Cardiac muscle cell (in vitro differentiated cells and primary cell): ENCODE measurements around the gene RBPJL. TPM values are rescaled to one million over a fixed set of nuclear protein-coding genes. Genes with fewer than 3 reads are reported as not detected.

ENCODE experiments used
- DNase-seq, 2 donors: peaks; one replicate each; pipeline versions ENCODE4 v3.0.0 to v3.0.0-alpha.2; 2010 to 2017; ENCODE audit warnings: low read depth in 1 of 2, low spot score in 1 of 2
- H3K27ac ChIP-seq: fragments of 200-600 bp; sonication (generic); 2 replicates; pipeline ENCODE4 v1.5.1; 2016
- H3K27me3 ChIP-seq: fragments of 200-600 bp; sonication (generic); 2 replicates; pipeline ENCODE4 v1.6.0; 2016; ENCODE audit warnings: control low read depth
- H3K36me3 ChIP-seq: fragments of 200-600 bp; sonication (generic); 2 replicates; pipeline ENCODE4 v1.5.1; 2016; ENCODE audit warnings: control low read depth
- H3K4me1 ChIP-seq: fragments of 200-600 bp; sonication (generic); 2 replicates; pipeline ENCODE4 v1.8.1; 2017; ENCODE audit warnings: low read depth, mild to moderate bottlenecking, mixed run types
- H3K4me3 ChIP-seq: fragments of 200-600 bp; sonication (generic); 2 replicates; pipeline ENCODE4 v1.5.1; 2016; ENCODE audit warnings: mild to moderate bottlenecking
- H3K9me3 ChIP-seq: fragments of 200-600 bp; sonication (generic); 2 replicates; pipeline ENCODE4 v1.5.1; 2017; ENCODE audit warnings: low read depth, mild to moderate bottlenecking, control low read depth
- CTCF ChIP-seq: IDR thresholded peaks from 2 replicates; pipeline ENCODE4 v1.5.1; 2012; ENCODE audit warnings: low read depth, mild to moderate bottlenecking, low read length
- polyA plus RNA-seq: library from polyadenylated mRNA; unstranded; fragments of >200 nt; fragmentation: Nextera tagmentation; extraction: Ambion mirVana; gene quantifications from 2 replicates; pipeline ENCODE4 v1.2.1, GENCODE V29; 2016
- total RNA-seq: library from RNA; depleted of rRNA; stranded (reverse); fragments of >200 nt; gene quantifications from 2 replicates; pipeline ENCODE4 v1.2.3, GENCODE V29; 2016

The RBPJL gene
- total and polyA plus RNA-seq, 2 experiments from 2014 or later, result not detected

GRCh38 chr20:45288860-45289259 is 17.8 kb upstream of the RBPJL start:
- no peak for DNase-seq
- H3K9me3 ChIP-seq, result no peaks in the 10 kb centered on the region
- TF ChIP-seq CTCF, result no peak
- H3K4me1 ChIP-seq, result no peaks in the 10 kb centered on the region
- no peaks in the 10 kb centered on the region for H3K36me3 ChIP-seq
- peaks cover 12% of the 10 kb centered on the region for H3K27me3 ChIP-seq
- H3K4me3 ChIP-seq, result no peak overlapping the region
- no peak overlapping the region for H3K27ac ChIP-seq

- no peak for TF ChIP-seq CTCF
- no peak for DNase-seq
- Histone ChIP-seq H3K36me3 (no peaks in the 10 kb centered on the region), H3K27me3 (peaks cover 12% of the 10 kb centered on the region), H3K9me3 (no peaks in the 10 kb centered on the region), H3K27ac (no peak overlapping the region), H3K4me3 (no peak overlapping the region), H3K4me1 (no peaks in the 10 kb centered on the region)
Observed at GRCh38 chr20:45289942-45290676, 16.5 kb upstream of the RBPJL start.

GRCh38 chr20:45290677-45291355 is 15.8 kb upstream of the RBPJL start:
- Histone ChIP-seq H3K27ac (no peak overlapping the region), H3K4me1 (no peaks in the 10 kb centered on the region), H3K9me3 (no peaks in the 10 kb centered on the region), H3K4me3 (no peak overlapping the region), H3K27me3 (peaks cover 12% of the 10 kb centered on the region), H3K36me3 (no peaks in the 10 kb centered on the region)
- TF ChIP-seq CTCF, result peak; percentile 89
- peak; percentile 83 to 85 for DNase-seq

GRCh38 chr20:45291526-45291925 is 15.1 kb upstream of the RBPJL start:
- peaks cover 12% of the 10 kb centered on the region for H3K27me3 ChIP-seq
- H3K27ac ChIP-seq, result no peak overlapping the region
- DNase-seq, result no peak
- no peaks in the 10 kb centered on the region for H3K9me3 ChIP-seq
- no peak for TF ChIP-seq CTCF
- H3K4me3 ChIP-seq, result no peak overlapping the region
- no peaks in the 10 kb centered on the region for H3K4me1 ChIP-seq
- H3K36me3 ChIP-seq, result no peaks in the 10 kb centered on the region

- TF ChIP-seq CTCF, result no peak
- H3K4me3 ChIP-seq, result no peak overlapping the region
Observed at GRCh38 chr20:45292343-45292742, 14.3 kb upstream of the RBPJL start.

More at GRCh38 chr20:45292343-45292742, 14.3 kb upstream of the RBPJL start:
- Histone ChIP-seq H3K27me3 (peaks cover 12% of the 10 kb centered on the region), H3K9me3 (no peaks in the 10 kb centered on the region), H3K27ac (no peak overlapping the region), H3K36me3 (no peaks in the 10 kb centered on the region), H3K4me1 (no peaks in the 10 kb centered on the region)
- no peak for DNase-seq
